ENCODE results near the gene FIGNL1. TPM values are rescaled to one million over a fixed set of nuclear protein-coding genes. Genes with fewer than 3 reads are reported as not detected.

FIGNL1 gene, protein sequence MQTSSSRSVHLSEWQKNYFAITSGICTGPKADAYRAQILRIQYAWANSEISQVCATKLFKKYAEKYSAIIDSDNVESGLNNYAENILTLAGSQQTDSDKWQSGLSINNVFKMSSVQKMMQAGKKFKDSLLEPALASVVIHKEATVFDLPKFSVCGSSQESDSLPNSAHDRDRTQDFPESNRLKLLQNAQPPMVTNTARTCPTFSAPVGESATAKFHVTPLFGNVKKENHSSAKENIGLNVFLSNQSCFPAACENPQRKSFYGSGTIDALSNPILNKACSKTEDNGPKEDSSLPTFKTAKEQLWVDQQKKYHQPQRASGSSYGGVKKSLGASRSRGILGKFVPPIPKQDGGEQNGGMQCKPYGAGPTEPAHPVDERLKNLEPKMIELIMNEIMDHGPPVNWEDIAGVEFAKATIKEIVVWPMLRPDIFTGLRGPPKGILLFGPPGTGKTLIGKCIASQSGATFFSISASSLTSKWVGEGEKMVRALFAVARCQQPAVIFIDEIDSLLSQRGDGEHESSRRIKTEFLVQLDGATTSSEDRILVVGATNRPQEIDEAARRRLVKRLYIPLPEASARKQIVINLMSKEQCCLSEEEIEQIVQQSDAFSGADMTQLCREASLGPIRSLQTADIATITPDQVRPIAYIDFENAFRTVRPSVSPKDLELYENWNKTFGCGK
- total RNA-seq (2014; rRNA removed; shearing (Covaris generic); ENCODE audit: low replicate concordance) = 11.5 and 16.4 TPM in 2 replicates

DNA sequence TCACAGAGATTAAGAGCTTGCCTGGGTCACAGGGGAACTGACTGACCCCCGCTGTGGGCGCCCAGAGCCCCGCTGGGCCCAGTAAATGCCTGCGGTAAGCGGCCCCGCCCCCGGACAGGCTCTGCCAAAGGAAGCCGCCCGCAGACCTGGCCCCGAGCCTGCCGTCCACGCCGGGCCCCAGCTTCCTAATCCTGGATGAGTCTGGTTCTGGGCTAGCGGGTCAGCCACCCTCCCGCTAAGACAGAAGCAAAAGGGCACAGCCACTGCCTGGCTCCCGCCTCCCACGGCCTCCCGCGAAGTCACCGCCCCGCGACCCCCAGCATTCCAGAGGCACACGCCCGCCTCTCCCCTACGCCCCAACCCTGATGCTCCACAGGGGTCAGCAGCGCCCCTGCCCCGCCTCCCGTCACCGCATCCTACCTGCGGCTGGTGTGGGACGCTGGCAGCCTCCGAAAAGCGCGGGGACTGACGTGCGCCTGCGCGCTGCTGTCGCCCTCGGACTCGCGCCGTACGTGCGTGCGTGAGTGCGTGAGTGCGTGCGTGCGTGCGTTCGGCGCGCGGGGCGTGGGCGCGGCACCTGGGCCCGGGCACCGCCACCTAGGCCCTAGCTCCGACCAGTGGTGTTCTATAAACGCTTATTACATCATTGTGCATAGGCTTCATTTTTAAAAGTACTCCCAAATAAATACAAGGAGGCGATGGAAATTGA lies at the start of gene FIGNL1:
TSS of gene FIGNL1 (minus strand) at position 470 of the 709 bp plus-strand sequence. CDS start 3,063 bp downstream, outside the sequence.
- H3K36me3 ChIP-seq = peaks cover 9% of the 10 kb centered on the region
- DNase-seq = peak; percentile 90
- H3K27me3 ChIP-seq = no peaks in the 10 kb centered on the region
- peak within 1 kb of the TSS; percentile 68 for H3K4me3 ChIP-seq
- H3K9me3 ChIP-seq = no peaks in the 10 kb centered on the region

DNA sequence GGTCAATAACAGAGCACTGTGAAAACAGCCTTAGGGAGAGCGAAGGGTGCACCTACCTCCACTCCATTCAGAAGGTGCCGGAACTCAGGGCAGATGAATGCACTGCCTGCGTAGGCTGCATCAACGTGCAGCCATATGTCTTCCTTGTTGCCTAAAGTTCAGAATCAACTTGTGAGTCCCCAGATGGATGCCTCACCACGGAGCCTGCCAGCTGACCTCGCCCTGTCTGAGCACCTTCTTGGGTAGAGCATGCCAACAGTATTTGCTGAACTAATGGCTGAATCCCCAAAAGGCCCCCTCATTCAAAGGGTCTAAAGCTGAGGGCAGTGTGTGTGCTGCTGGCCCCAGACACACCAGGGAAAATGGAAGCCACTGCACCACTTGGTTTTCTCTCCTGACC lies 48.9 kb upstream of the FIGNL1 start:
- no peaks in the 10 kb centered on the region for H3K27me3 ChIP-seq
- H3K4me3 ChIP-seq = no peak overlapping the region
- DNase-seq = no peak
- H3K9me3 ChIP-seq = no peaks in the 10 kb centered on the region
- no peaks in the 10 kb centered on the region for H3K36me3 ChIP-seq

DNA sequence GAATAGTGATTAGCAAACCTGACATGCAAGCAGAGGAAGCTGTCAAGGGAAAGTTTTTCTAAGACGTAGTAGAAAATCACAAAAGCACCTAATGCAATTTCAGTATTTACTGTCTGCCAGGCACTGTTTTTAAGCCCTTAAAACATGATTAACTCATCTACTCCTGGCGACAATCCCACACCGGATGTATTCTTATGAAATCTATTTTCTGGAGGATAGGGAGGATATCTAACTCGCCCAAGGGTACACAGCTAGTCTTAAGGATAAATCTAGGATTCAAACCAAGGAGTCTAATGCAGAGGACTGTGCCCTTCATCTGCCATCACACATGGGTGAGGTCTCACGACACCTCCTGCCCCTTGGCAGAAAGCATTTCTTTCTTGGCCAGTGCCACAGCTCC lies 47.8 kb upstream of the FIGNL1 start:
- H3K27me3 ChIP-seq = no peaks in the 10 kb centered on the region
- no peak overlapping the region for H3K4me3 ChIP-seq
- no peaks in the 10 kb centered on the region for H3K36me3 ChIP-seq
- no peaks in the 10 kb centered on the region for H3K9me3 ChIP-seq
- DNase-seq = no peak

DNA sequence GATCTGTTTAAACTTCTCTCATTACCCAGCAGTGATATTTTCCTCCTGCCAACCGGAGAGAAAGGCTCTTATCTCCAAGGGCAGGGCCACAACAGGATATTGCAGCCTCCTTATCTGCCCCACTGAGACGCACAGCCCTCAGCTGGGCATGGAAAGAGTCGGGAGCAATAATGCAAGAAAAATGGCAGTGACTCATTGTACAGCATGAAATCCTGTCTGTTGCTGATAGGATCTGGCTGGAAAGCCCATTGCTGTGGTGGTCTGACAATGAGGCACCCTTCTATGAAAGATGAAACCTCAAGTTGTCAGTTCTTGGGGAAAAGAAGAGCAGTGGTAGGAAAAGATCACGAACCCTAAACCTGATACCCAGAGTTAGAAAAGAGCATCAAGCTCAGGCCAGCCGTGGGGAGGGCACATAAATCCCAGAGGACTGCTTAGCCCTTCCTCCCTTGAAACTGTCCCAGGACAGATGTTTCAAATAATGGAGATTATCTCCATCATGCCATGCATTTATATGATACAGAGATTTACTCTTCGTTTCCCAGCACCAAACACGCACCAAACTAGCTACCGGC lies 47.0 kb upstream of the FIGNL1 start:
- no peaks in the 10 kb centered on the region for H3K27me3 ChIP-seq
- no peak overlapping the region for H3K4me3 ChIP-seq
- no peak for DNase-seq
- H3K9me3 ChIP-seq = no peaks in the 10 kb centered on the region
- no peaks in the 10 kb centered on the region for H3K36me3 ChIP-seq

DNA sequence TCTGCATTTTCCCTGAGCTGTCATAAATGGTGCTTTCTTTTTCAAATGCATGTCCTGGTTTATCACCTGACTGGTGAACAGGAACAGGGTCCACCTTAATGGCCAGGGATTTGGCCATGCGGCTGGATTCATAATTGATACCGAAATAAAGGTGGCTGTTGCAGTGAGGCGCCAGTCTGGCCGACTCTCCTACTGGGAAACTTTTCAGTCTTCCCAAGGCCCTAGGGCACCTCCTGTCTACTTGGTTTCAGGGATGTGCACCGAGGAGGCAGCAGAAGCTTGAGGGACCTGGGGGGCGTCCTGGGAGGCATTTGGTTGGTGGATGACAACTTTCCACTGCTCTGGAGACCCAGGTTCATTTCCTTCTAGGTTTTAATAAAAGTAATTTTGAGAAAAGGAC lies 46.4 kb upstream of the FIGNL1 start:
- H3K36me3 ChIP-seq = no peaks in the 10 kb centered on the region
- no peak for DNase-seq
- H3K27me3 ChIP-seq = no peaks in the 10 kb centered on the region
- H3K9me3 ChIP-seq = no peaks in the 10 kb centered on the region
- H3K4me3 ChIP-seq = no peak overlapping the region

DNA sequence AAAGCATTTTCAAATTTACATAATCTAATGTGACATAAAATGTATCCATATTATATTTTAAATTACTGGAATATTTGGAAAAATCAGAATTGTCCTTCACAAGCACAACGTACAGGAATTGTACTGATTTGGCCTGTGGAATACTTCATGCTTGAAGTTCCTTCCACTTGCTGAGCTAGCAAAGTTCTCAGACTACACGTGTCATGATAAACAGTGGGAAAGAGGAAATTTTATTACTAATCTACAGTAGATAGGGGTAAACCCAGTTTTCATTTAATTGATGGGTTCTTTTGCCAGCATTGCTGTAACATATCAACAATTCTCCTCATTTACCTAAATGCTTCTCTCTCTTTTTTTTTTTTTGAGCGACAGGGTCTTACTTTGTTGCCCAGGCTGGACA lies 45.6 kb upstream of the FIGNL1 start:
- Histone ChIP-seq H3K4me3 (no peak overlapping the region), H3K27me3 (no peaks in the 10 kb centered on the region), H3K9me3 (no peaks in the 10 kb centered on the region), H3K36me3 (no peaks in the 10 kb centered on the region)
- no peak for DNase-seq

DNA sequence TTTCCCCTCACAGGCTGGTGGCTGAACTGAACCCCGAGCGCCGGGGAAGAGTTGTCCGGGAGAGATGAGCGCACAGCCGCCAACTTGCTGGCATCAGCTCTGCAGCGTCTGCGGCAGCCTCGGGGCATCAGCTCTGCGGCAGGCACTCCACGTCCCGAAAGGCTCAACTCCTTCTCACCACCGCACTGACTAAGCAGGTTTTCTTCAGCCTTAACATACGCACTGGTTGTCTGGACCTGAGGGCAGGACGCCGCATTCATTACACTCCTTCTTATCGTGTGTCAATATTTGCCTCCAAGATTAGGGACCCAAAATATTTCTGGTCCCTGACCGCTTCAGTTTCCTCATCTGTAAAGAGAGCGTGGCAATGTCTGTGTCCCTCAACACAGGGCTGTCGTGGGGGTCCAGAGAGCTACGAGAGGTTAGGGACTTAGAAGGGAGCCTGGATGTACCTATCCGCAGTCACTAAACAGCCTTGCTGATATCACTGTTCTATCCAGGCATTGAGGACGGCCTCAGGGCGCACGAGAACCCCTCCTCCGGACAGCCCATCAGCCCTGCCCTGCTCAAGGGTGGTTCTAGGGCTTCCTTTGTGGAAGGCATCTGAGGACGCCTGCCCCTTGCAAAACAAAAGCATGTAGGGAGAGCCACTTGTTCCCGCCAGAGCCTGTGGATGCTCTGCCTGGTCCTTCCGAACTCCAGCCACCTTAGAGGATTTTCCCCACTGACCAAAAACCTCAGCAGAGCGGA lies 42.8 kb upstream of the FIGNL1 start:
- Histone ChIP-seq H3K36me3 (no peaks in the 10 kb centered on the region), H3K4me3 (no peak overlapping the region), H3K27me3 (no peaks in the 10 kb centered on the region), H3K9me3 (0 out of 2 replicates have a peak, but pooled peaks cover 2% of the 10 kb centered on the region)
- no peak for DNase-seq

DNA sequence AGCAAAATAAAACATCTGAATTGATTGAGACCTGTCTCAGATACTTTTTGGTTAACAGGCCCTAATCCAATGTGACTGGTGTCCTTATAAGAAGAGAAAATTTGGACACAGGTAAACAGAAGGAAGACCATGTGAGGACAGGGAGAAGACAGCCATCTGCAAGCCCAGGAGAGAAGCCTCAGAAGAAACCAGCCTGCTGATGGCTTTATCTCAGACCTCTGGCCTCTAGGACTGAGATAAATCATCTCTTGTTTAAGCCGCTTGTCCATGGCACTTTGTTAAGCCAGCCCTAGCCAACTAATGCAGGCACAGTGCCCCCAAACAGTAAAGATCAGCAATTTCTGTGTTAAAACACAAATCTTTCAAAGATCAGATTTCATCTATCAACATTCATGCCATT lies 41.8 kb upstream of the FIGNL1 start:
- no peaks in the 10 kb centered on the region for H3K27me3 ChIP-seq
- H3K36me3 ChIP-seq = no peaks in the 10 kb centered on the region
- no peak for DNase-seq
- H3K4me3 ChIP-seq = no peak overlapping the region
- 0 out of 2 replicates have a peak, but pooled peaks cover 2% of the 10 kb centered on the region for H3K9me3 ChIP-seq

DNA sequence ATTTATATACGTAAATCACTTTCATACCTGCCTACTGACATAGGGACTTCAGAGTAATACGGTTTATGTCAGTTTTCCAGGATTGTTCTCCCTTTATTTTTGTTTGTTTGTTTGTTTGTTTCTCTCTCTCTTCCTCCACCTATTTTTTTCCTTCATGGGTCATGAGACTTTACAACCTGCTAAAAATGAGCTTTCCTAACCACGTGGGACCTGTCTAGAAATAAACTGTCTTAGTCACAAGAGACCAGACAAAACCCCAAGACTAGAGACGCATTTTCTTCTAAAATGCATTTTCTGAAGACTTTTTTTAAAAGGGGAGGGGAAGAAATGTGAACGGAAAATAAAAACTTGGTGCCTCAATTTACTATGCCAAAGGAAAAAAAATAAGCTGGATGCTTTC lies 41.1 kb upstream of the FIGNL1 start:
- Histone ChIP-seq H3K27me3 (no peaks in the 10 kb centered on the region), H3K36me3 (no peaks in the 10 kb centered on the region), H3K4me3 (no peak overlapping the region), H3K9me3 (0 out of 2 replicates have a peak, but pooled peaks cover 2% of the 10 kb centered on the region)
- no peak for DNase-seq

DNA sequence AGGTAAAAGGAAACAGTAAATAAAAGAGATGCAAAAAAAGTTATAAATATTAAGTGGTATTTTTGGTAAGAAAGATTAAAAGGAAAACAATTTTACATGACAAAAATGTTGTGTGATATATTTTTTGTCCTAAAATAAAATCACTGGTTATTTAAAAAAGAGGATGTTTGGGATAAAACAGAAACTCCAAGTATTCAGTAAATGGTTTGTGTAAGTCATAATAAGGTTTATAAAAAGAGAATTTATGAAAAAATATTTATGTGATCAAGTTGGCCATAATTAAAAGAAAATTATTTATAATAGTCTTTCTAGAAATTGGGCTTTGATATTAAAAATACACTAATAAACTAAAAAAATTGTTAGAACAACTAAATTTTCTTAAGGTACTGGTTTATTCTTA lies 38.2 kb upstream of the FIGNL1 start:
- no peak for DNase-seq
- Histone ChIP-seq H3K27me3 (no peaks in the 10 kb centered on the region), H3K36me3 (no peaks in the 10 kb centered on the region), H3K4me3 (no peak overlapping the region), H3K9me3 (0 out of 2 replicates have a peak, but pooled peaks cover 2% of the 10 kb centered on the region)

DNA sequence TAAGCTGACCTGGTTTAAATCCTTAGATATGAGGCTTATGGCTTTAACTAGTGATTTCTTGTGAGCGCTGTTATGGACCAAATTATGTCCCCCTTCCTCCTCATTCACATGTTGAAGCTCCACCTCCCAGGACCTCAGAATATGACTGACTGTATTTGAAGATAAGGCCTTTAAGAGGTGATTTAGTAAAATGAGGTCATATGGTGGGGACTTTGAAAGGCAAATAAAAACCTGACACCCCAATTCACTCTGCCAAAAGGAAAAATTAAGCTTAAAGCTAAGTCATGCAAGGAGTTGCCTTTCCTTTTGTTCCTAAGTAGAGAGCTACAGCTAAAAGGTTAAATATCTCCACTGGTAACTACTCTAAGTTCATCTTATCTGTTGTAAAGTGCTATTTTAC lies 36.4 kb upstream of the FIGNL1 start:
- no peaks in the 10 kb centered on the region for H3K27me3 ChIP-seq

DNA sequence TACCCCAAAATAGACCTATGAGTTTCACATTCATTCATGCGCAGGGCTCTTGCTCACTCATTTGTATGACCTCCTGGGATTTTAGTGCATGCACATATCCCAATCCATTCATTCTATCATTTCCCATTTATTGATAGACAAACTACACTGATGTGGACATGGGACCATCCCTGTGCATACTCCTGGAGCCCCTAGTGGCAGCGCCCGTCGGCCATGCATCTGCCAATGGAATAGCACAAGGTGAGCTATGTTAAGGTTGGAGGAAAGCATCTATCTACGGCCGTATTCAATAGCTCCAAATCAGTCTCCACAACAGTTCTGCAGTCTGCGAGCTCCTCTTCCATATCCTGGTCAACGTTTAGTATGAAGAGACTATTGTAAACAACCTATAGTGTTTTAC lies 31.7 kb upstream of the FIGNL1 start:
- DNase-seq = no peak
- Histone ChIP-seq H3K27me3 (no peaks in the 10 kb centered on the region), H3K4me3 (no peak overlapping the region)

More for the DNA sequence above, 36.4 kb upstream of the FIGNL1 start:
- DNase-seq = no peak
- no peak overlapping the region for H3K4me3 ChIP-seq
- 0 out of 2 replicates have a peak, but pooled peaks cover 2% of the 10 kb centered on the region for H3K9me3 ChIP-seq
- H3K36me3 ChIP-seq = no peaks in the 10 kb centered on the region

DNA sequence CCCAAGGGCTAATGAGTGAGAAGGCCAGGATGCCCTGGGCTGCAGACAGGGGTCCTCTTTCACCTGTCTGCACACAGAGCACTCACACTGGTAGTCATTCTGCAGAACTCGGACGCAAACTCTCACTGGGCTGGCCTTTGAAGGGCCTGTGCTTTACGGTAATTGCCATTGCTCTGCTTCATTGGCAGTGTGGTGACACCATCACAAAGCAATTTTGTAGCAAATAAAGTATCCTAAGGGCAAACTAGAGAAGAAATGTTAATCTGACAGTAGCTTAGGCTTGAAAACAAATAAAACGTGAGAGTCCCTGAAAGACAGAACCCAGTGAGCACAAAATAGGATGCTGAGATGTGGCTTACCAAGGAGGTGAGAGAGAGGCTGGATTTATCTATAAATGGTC lies 30.6 kb upstream of the FIGNL1 start:
- Histone ChIP-seq H3K9me3 (no peaks in the 10 kb centered on the region), H3K4me3 (no peak overlapping the region), H3K27me3 (no peaks in the 10 kb centered on the region), H3K36me3 (no peaks in the 10 kb centered on the region)
- no peak for DNase-seq

More for the DNA sequence above, 31.7 kb upstream of the FIGNL1 start:
- no peaks in the 10 kb centered on the region for H3K36me3 ChIP-seq
- no peaks in the 10 kb centered on the region for H3K9me3 ChIP-seq

DNA sequence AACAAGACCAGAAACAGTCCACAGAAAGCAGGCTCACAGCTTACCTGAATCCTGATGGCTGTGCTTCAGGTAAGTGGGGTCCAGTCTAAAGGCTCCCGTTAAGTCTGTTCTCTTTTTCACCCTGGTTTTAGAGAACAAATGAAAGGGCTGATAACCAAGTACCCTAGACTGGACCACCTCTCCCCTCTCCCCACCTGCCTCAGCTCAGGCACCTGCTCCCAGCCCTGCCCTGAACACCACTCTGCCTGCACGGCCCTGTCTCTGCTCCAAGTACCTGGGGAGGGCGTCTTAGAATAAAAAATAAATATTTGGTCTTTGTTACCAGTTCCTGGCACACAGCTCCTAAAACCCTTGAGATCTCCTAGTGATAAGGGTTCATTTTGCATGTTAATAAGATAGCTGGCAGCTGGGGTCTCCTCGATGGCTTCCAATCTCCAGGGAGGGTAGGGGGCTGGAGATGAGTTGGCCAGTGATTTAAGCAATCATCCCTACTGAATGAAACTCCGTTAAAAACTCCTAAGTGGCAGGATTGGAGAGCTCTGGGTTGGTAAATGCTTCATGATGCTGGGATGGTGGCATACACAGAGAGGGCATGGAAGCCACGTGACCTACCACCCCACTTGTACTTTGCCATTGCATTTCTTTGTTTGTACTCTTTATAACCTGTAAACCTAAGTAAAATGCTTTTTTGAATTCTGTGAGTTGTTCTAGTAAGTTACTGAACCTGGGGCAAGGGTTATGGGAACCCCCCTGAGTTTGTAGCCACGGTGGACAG lies 29.8 kb upstream of the FIGNL1 start:
- Histone ChIP-seq H3K36me3 (no peaks in the 10 kb centered on the region), H3K27me3 (no peaks in the 10 kb centered on the region), H3K9me3 (no peaks in the 10 kb centered on the region), H3K4me3 (no peak overlapping the region)
- DNase-seq = no peak

DNA sequence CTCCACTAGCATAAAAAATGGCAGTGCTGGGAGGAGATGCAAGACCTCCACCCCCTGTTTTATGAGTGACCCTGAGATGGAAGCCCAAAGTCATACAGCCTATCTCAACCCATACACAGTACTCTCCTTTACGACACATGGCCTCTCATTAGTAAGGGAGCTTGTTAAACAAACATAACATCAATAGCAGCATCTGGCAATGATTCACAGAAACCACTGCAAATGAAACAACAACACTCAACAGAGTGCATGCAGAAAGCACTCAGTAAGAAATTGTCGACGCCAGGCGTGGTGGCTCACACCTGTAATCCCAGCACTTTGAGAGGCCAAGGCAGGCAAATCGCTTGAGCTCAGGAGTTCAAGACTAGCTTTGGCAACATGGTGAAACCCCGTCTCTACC lies 27.5 kb upstream of the FIGNL1 start:
- no peaks in the 10 kb centered on the region for H3K36me3 ChIP-seq
- no peaks in the 10 kb centered on the region for H3K9me3 ChIP-seq
- no peaks in the 10 kb centered on the region for H3K27me3 ChIP-seq
- no peak for DNase-seq
- no peak overlapping the region for H3K4me3 ChIP-seq

Measured in MG63 (cell line).